ENCODE measurements around the gene TIPARP.
"Not testable (repeated sequence)": the region's sequence is repeated elsewhere in the genome, so short reads cannot be mapped to it uniquely, and the experiment has no call there.

The TIPARP gene

GRCh38 chr3:156694536-156694935 lies 20.1 kb downstream of the TIPARP start:
- peaks cover 36% of the 10 kb centered on the region for H3K4me1 Mint-ChIP-seq (ENCODE audit: low read depth)
- H3K4me3 Mint-ChIP-seq, result no peak overlapping the region
- H3K27me3 Mint-ChIP-seq, result no peaks in the 10 kb centered on the region
- no peak overlapping the region for H3K27ac Mint-ChIP-seq
- no peaks in the 10 kb centered on the region for H3K9me3 Mint-ChIP-seq
- intact Hi-C loops (cut with micrococcal nuclease), result no loop called here
- peaks cover 72% of the 10 kb centered on the region for H3K36me3 Mint-ChIP-seq (ENCODE audit: low read depth)

- Mint-ChIP-seq H3K36me3 (ENCODE audit: low read depth) (peaks cover 74% of the 10 kb centered on the region), H3K4me3 (no peak overlapping the region), H3K9me3 (no peaks in the 10 kb centered on the region), H3K4me1 (ENCODE audit: low read depth) (peaks cover 38% of the 10 kb centered on the region), H3K27me3 (no peaks in the 10 kb centered on the region), H3K27ac (no peak overlapping the region)
- intact Hi-C loops (cut with micrococcal nuclease), result loop anchor here (10.0 kb wide), 1 partner anchor 432 kb away; no protein-coding TSS in a partner anchor
Observed at GRCh38 chr3:156702367-156702766, 28.0 kb downstream of the TIPARP start.

GRCh38 chr3:156704370-156705036 lies 30.1 kb downstream of the TIPARP start:
- peaks cover 54% of the 10 kb centered on the region for H3K36me3 Mint-ChIP-seq (ENCODE audit: low read depth)
- H3K4me1 Mint-ChIP-seq (ENCODE audit: low read depth), result peaks cover 32% of the 10 kb centered on the region
- no peaks in the 10 kb centered on the region for H3K27me3 Mint-ChIP-seq
- H3K4me3 Mint-ChIP-seq, result no peak overlapping the region
- intact Hi-C loops (cut with micrococcal nuclease), result loop anchor here (10.0 kb wide), 1 partner anchor 430 kb away; no protein-coding TSS in a partner anchor
- H3K9me3 Mint-ChIP-seq, result no peaks in the 10 kb centered on the region
- H3K27ac Mint-ChIP-seq, result peak overlapping the region; percentile 45

GRCh38 chr3:156705761-156706616 lies 31.6 kb downstream of the TIPARP start:
- intact Hi-C loops (cut with micrococcal nuclease), result loop anchor here (10.0 kb wide), 1 partner anchor 429 kb away; no protein-coding TSS in a partner anchor
- no peaks in the 10 kb centered on the region for H3K27me3 Mint-ChIP-seq
- peak overlapping the region; percentile 64 for H3K27ac Mint-ChIP-seq
- peaks cover 51% of the 10 kb centered on the region for H3K36me3 Mint-ChIP-seq (ENCODE audit: low read depth)
- H3K4me1 Mint-ChIP-seq (ENCODE audit: low read depth), result peaks cover 30% of the 10 kb centered on the region
- H3K4me3 Mint-ChIP-seq, result no peak overlapping the region
- no peaks in the 10 kb centered on the region for H3K9me3 Mint-ChIP-seq

- no peak overlapping the region for H3K4me3 Mint-ChIP-seq
- H3K27ac Mint-ChIP-seq, result no peak overlapping the region
- peaks cover 17% of the 10 kb centered on the region for H3K4me1 Mint-ChIP-seq (ENCODE audit: low read depth)
- no peaks in the 10 kb centered on the region for H3K9me3 Mint-ChIP-seq
- H3K36me3 Mint-ChIP-seq (ENCODE audit: low read depth), result peaks cover 51% of the 10 kb centered on the region
- intact Hi-C loops (cut with micrococcal nuclease), result loop anchor here (10.0 kb wide), 1 partner anchor 427 kb away; no protein-coding TSS in a partner anchor
- H3K27me3 Mint-ChIP-seq, result no peaks in the 10 kb centered on the region
Observed at GRCh38 chr3:156707588-156707987, 33.2 kb downstream of the TIPARP start.

GRCh38 chr3:156710429-156710828 lies 36.0 kb downstream of the TIPARP start:
- H3K4me3 Mint-ChIP-seq, result no peak overlapping the region
- no peaks in the 10 kb centered on the region for H3K27me3 Mint-ChIP-seq
- no peaks in the 10 kb centered on the region for H3K9me3 Mint-ChIP-seq
- H3K4me1 Mint-ChIP-seq (ENCODE audit: low read depth), result no peaks in the 10 kb centered on the region
- H3K27ac Mint-ChIP-seq, result no peak overlapping the region
- peaks cover 41% of the 10 kb centered on the region for H3K36me3 Mint-ChIP-seq (ENCODE audit: low read depth)
- intact Hi-C loops (cut with micrococcal nuclease), result no loop called here

GRCh38 chr3:156711113-156711512 lies 36.7 kb downstream of the TIPARP start:
- Mint-ChIP-seq H3K27me3 (no peaks in the 10 kb centered on the region), H3K27ac (no peak overlapping the region), H3K36me3 (ENCODE audit: low read depth) (peaks cover 47% of the 10 kb centered on the region), H3K9me3 (no peaks in the 10 kb centered on the region), H3K4me3 (no peak overlapping the region), H3K4me1 (ENCODE audit: low read depth) (no peaks in the 10 kb centered on the region)
- intact Hi-C loops (cut with micrococcal nuclease), result no loop called here

GRCh38 chr3:156711944-156712343 lies 37.6 kb downstream of the TIPARP start:
- H3K27me3 Mint-ChIP-seq; H3K9me3 Mint-ChIP-seq; intact Hi-C loops (cut with micrococcal nuclease); H3K4me1 Mint-ChIP-seq (ENCODE audit: low read depth); H3K27ac Mint-ChIP-seq; H3K4me3 Mint-ChIP-seq: not testable (repeated sequence)
- H3K36me3 Mint-ChIP-seq (ENCODE audit: low read depth), result peaks cover 41% of the 10 kb centered on the region

- intact Hi-C loops (cut with micrococcal nuclease), result no loop called here
- Mint-ChIP-seq H3K27me3 (no peaks in the 10 kb centered on the region), H3K4me1 (ENCODE audit: low read depth) (no peaks in the 10 kb centered on the region), H3K36me3 (ENCODE audit: low read depth) (peaks cover 26% of the 10 kb centered on the region), H3K9me3 (no peaks in the 10 kb centered on the region), H3K4me3 (no peak overlapping the region), H3K27ac (no peak overlapping the region)
Observed at GRCh38 chr3:156716105-156716862, 41.9 kb downstream of the TIPARP start.

GRCh38 chr3:156718622-156719306 lies 44.4 kb downstream of the TIPARP start:
- H3K27ac Mint-ChIP-seq, result no peak overlapping the region
- H3K9me3 Mint-ChIP-seq, result no peaks in the 10 kb centered on the region
- intact Hi-C loops (cut with micrococcal nuclease), result no loop called here
- no peaks in the 10 kb centered on the region for H3K27me3 Mint-ChIP-seq
- H3K36me3 Mint-ChIP-seq (ENCODE audit: low read depth), result peaks cover 19% of the 10 kb centered on the region
- H3K4me3 Mint-ChIP-seq, result no peak overlapping the region
- H3K4me1 Mint-ChIP-seq (ENCODE audit: low read depth), result peaks cover 4% of the 10 kb centered on the region

GRCh38 chr3:156720826-156721225 lies 46.4 kb downstream of the TIPARP start:
- intact Hi-C loops (cut with micrococcal nuclease), result no loop called here
- H3K4me1 Mint-ChIP-seq (ENCODE audit: low read depth), result peaks cover 4% of the 10 kb centered on the region
- peaks cover 3% of the 10 kb centered on the region for H3K36me3 Mint-ChIP-seq (ENCODE audit: low read depth)
- H3K9me3 Mint-ChIP-seq, result no peaks in the 10 kb centered on the region
- no peak overlapping the region for H3K27ac Mint-ChIP-seq
- no peak overlapping the region for H3K4me3 Mint-ChIP-seq
- no peaks in the 10 kb centered on the region for H3K27me3 Mint-ChIP-seq

GRCh38 chr3:156721687-156722618 lies 47.6 kb downstream of the TIPARP start:
- Mint-ChIP-seq H3K4me1 (ENCODE audit: low read depth) (peaks cover 4% of the 10 kb centered on the region), H3K4me3 (no peak overlapping the region), H3K27me3 (no peaks in the 10 kb centered on the region), H3K9me3 (no peaks in the 10 kb centered on the region), H3K27ac (no peak overlapping the region), H3K36me3 (ENCODE audit: low read depth) (no peaks in the 10 kb centered on the region)
- intact Hi-C loops (cut with micrococcal nuclease), result no loop called here
